Endothelial cell of umbilical vein (primary cell): ENCODE data around the gene CCDC32.

Source experiments
- POLR2A ChIP-seq: IDR thresholded peaks from 2 replicates; pipeline ENCODE4 v1.6.1; 2012; ENCODE audit warnings: low read depth, mild to moderate bottlenecking, control low read depth, low read length
- TF ChIP-seq, protein P1 (sequence below), 2 donors: IDR thresholded peaks; 1 replicate in 1 of 2; 2 replicates in 1 of 2; pipeline ENCODE4 v1.5.1; 2011; ENCODE audit warnings: low read length in 2 of 2, mild to moderate bottlenecking in 2 of 2, moderate library complexity in 2 of 2, control low read depth in 1 of 2, inconsistent platforms in 1 of 2, low read depth in 1 of 2; ENCODE audit not compliant: insufficient read depth in 1 of 2; ENCODE audit errors: extremely low read depth in 1 of 2

DNA sequence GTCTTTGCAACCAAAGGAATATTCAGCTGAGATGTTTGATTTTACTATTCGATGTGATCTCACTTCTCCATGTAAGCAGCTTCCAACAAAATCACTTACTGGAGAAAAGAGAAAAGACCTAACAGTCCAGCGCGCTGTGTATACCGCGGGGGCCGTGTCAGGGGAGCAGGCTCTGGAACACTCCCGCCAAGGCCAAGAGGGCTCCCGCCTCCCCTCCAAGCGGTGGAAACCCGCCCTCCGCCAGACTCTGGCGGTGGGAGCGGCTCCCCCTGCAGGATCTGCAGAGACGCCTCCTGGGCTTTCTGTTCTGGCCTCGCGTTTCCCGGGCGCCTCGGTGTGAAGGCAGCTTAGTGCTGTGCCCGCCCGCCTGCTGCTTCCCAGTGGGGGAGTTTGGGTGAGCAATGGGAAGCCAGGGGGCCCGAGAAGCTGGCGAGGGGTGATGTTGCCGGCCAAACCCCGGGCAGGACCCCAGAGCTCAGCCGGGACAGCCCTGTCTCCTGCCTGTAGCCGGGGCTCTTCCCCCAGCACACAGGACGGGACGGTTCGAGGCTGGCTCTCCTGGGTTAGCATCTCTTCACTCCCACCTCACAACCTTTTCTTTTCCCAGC, 57.8 kb downstream of the CCDC32 start:
- TF ChIP-seq, protein P1, sequence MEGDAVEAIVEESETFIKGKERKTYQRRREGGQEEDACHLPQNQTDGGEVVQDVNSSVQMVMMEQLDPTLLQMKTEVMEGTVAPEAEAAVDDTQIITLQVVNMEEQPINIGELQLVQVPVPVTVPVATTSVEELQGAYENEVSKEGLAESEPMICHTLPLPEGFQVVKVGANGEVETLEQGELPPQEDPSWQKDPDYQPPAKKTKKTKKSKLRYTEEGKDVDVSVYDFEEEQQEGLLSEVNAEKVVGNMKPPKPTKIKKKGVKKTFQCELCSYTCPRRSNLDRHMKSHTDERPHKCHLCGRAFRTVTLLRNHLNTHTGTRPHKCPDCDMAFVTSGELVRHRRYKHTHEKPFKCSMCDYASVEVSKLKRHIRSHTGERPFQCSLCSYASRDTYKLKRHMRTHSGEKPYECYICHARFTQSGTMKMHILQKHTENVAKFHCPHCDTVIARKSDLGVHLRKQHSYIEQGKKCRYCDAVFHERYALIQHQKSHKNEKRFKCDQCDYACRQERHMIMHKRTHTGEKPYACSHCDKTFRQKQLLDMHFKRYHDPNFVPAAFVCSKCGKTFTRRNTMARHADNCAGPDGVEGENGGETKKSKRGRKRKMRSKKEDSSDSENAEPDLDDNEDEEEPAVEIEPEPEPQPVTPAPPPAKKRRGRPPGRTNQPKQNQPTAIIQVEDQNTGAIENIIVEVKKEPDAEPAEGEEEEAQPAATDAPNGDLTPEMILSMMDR (IDR thresholded peaks at IDR 0.05; ENCODE audit: extremely low read depth in 1 of 2, insufficient read depth in 1 of 2, low read depth in 1 of 2, low read length in 2 of 2), result peak; percentile 64 to 83
- no peak for TF ChIP-seq POLR2A
